Central memory CD4-positive, alpha-beta T cell (primary cell): ENCODE measurements around the gene CELA2A.
A peak's percentile ranks its signal among the peaks of the same experiment; 100 is the strongest.

Experiments
- DNase-seq: peaks from one replicate; pipeline ENCODE4 v3.0.0; 2022
- total RNA-seq, 3 experiments: gene quantifications; one replicate each; lab custom pipeline; 2026; lab: John Stamatoyannopoulos, UW

Gene CELA2A
- total RNA-seq = 0 reads per million in 3 experiments

DNA sequence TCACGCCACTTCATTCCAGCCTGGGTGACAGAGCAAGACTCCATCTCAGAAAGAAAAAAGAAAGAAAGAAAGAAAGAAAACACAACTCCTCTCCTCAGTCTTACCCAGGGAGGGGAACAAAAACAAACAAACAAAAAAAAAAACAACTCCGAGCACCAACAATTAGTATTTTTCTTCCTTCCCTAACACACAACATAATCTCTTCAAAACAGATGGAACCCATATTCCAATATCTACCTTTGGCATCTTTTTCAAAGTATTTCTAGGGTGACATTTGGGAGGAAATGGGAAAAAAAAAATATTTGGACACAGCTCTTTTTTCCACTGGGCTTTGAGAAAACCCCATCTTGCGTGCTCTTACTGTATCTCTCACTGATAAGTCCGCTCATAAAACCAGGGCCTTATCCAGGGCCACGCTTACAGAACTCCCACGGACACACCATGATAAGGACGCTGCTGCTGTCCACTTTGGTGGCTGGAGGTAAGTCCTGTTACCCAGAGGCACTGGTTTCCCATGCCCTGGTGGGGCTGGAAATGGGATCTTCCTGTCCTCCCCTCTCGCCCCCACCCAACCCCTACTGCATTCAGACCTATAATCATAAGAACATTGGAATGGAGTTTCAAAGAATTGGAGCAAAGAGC, at the start of gene CELA2A:
CELA2A (plus strand) TSS at position 420 of the 642 bp plus-strand sequence; CDS start at position 442, 22 bp downstream.
- no peak for DNase-seq

DNA sequence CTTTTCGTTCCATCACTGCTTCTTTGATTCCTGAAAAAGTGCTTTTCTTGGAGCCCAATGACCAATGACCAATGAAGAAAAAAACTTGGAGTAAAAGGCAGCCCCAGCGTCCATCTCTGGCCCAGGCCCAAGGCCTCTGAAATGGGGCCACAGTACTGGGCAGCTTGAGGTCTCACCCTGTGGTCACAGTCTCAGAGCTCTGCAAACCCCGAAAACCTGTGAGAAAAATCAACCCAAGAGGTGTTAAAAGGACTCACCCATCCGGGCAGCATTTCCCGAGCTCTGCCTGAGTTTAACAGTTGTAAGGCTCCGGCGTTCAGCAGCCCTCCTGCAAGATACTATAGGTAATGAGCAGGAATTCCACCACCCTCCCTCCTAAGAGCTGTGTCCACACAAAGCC, 49.0 kb upstream of the CELA2A start:
- DNase-seq = no peak

DNA sequence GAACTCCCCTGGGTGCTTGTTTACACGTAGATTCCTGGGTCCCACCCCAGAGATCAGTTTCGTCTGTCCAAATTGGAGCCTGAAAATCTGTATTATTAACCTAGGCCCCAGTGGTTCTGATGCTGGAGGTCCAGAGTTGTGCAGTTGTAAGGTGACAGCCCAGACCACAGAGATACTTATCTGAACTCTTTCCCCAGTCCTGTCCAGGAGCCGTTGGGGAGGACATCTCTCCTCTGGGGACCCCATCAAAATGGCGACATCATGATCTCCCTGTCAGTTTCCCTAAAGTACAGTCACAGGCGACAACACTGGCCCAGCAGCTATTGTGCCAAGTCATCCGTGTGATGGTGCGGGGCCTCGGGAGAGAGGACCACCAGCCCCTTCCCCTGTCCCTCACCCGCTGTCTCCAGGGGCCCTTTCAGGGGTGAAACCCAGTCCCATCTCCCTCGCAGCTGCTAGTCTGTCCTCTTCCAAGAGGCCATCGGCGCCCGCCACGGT, 47.6 kb upstream of the CELA2A start:
- no peak for DNase-seq

- peak; percentile 84 for DNase-seq
These were observed 46.9 kb upstream of the CELA2A start, which contains the start of gene EFHD2 for GRCh38 chr1:15409388-15410222. TSS of gene EFHD2 (plus strand) at chr1:15409888. CDS start at chr1:15409972, 84 bp downstream.

DNA sequence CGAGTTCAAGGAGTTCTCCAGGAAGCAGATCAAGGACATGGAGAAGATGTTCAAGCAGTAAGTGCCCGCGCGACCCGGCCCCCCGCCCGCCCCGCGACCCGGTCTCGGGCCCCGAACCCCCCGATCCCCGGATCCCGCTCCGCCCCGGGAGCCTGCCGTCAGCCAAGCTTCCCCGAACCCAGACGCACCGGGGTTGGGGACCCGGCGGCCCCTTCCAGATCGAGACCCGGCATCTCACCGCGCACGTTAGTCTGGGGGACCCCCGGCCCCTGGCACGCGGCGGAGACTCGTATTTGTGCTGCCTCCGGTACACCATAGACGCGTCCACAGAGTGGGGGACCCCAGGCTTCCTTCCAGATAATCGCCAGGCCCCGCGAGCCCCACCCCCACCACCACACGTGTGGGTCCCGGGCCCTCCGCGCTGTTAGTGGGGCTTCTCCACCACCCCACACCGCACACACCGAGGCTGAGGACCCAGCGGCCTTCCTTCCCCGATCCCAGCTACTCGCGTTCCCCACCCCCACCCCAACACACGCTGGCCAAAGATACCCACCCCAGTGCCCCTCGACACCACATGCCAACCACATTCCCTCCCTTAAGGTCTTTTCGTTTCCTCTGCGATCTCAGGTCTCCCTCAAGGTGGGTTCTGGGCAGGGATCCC, 46.2 kb upstream of the CELA2A start:
- no peak for DNase-seq

GRCh38 chr1:15410884-15411245, 45.7 kb upstream of the CELA2A start:
- DNase-seq = no peak

DNA sequence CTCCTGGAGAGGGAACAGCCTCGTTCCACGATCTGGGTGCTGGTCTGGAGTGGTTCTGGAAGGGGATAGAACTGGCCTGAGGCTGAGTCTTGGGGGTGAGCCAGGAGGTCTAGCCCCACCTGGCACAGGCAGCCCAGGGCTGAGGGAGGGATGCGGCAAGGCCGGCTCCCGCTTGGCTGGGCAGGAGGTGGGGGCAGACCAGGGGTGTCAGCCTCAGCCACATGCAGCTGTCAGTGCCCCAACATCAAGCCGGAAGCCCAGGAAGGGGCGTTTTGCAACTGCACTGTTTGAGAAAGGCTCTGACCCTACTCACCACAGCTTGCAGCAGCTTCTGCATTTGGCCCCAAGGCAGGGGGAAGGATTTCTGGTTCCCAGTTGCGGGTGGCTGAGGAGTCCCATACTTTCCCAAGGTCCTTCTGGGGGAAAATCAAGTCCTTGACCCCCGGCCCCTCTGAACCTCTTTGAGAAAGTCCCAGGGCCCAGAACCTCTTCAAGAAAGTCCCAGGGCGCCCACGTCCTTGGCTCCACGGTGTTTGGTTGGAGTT, 44.9 kb upstream of the CELA2A start:
- peak; percentile 37 for DNase-seq

DNA sequence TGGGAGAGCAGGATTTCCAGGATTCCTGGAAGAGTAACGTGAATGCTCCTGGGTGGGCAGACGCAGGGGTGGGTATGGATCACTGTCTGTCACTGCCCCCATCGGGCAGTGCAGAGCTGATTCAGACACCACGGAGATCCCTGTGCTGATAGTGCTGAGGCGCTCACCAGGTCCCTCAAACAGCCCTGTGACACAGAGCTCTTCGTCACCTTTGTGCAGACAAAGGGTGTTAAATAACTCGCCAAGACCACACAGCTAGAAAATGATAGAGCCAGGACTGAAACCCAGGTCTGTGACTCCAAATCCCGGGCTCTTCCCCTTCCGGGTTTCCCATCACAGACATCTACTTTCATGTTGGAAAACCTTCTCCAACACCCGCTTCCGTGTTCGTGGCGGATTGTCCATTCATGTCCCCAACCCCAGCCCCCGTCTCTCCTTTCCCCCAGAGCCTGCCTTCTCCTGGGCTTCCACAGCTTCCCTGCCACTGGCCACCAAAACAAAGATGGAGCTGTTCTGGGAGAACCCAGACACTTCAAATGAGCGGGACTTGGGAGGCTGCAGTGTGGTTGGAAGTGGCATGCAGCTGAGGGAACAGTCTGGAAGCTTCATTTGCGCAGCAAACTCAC, 44.2 kb upstream of the CELA2A start:
- DNase-seq = no peak

DNA sequence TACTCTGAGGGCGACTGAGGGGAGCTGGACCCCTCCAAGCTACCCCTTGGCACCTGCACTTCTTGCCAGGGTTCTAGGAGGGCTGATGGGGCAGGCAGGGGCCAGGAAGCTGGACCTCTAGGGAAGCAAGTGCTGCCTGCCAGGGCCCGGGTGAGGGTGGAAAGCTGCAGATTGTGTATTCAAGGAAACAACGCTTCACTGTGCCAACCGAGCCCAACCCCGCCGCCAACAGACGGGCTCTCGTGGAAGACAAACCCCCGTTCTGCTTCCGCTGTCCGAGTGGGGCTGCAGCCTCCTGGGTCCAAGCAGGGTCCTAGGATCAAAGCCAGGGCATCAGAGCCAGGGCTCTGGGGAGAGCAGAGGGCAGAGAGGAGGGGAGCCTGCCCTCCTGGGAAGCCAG, 43.7 kb upstream of the CELA2A start:
- no peak for DNase-seq

DNA sequence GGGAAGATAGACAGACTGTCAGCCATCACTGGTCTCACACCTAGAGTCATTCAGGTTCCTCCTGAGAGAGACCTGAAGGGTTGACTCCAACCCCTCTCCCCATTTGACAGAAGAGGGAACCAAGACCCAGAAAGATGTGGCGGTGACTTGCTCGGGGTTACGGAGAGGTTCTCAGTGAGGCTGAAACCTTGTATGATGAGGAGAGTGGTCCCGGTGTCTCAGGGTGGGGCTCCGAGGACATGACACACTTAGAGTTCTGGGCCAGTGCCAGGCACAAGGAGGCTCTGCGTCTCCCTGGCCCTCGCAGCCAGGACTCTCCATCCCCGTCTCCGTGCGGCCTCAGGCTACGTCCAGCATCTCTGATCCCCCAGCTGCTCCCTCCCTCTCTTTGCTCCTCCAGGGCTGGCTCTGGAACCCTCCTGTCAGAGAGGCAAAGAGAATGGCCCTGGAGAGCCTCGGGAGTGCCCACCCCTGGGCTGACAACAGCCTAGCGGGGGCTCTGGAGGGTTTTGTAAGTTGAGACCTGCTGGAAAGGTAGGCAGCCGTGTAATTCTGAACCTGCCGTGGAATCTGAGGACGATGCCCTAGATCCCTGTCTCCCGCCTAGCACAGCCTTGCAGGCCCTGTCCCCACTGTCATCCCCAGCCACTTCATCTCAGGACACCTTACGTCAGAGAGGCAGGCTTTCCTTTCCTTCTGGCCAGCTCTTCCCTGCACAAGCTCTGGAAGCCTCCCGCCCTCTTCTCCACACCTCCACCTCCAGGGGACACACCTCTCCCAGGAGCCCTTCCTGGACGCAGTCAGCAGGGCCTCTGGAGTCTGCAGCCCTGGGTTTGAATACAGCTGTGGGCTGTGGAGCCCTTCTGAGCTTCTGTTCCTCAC, 42.7 kb upstream of the CELA2A start:
- DNase-seq = no peak

DNA sequence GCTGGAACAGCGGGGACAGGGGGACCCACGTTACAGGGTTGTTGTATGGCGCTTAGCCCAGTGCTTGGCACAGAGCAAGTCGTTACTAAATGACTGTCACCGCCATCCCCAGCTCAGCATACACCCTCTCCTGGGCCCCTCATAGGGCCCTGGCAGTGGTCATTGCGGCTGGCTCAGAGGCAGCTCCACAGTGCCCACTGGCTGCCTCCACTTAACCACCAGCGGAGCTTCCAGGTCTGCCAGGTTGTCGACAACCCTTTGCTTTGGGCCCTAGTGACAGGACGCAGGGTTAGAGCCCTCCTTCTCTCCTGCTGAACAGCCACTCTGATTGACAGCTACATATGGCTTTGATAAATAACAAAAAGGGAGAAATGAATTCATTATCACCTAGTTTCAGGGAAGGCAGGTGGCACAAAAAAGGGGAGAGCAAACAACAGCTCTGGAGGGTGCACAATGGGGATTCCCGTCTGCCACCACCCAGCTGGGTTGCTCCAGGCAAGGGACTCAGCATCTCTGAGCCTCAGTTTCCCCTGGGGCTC, 42.0 kb upstream of the CELA2A start:
- no peak for DNase-seq

DNA sequence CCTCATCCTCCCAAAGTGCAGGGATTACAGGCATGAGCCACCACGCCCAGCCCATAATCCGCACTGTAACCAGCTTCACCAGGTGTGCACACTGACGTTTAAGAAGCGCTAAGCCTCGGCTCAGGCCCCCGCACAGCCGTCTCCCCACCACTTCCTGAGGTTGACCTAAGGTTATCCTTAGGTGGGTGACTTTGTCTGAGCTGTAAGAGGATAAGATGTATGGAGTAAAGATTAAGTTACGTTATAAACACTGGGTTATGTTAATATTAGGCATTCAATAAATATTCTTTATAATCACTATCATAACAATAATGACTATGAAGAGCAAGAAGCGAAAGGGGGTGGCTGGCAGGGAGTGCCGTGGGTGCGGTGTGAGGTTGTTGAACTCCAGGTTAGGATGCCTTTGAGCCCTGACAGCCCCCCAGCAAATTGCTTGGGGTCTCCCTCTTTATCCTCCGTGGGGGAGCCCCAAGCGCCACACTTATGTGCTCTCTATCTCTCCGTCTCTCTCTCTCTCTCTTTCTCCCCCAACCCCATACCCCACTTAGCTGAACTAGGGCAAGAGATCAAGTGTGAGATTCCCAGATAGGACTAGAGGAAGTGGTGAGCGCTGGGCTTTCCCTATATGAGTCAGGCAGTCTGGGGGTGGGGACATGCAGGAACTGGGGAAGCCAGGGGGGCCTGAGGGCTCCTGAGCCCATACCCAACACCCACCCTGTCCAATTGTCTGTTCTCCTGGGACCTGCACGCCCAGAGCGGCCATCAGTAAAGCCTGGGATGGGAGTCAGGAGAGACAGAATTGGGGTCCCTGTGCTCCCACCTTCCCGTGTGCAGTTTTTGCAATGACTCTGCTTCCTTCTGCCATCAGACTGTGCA, 39.2 kb upstream of the CELA2A start:
- peak; percentile 82 for DNase-seq

GRCh38 chr1:15418806-15419515, 37.6 kb upstream of the CELA2A start:
- DNase-seq = no peak

DNA sequence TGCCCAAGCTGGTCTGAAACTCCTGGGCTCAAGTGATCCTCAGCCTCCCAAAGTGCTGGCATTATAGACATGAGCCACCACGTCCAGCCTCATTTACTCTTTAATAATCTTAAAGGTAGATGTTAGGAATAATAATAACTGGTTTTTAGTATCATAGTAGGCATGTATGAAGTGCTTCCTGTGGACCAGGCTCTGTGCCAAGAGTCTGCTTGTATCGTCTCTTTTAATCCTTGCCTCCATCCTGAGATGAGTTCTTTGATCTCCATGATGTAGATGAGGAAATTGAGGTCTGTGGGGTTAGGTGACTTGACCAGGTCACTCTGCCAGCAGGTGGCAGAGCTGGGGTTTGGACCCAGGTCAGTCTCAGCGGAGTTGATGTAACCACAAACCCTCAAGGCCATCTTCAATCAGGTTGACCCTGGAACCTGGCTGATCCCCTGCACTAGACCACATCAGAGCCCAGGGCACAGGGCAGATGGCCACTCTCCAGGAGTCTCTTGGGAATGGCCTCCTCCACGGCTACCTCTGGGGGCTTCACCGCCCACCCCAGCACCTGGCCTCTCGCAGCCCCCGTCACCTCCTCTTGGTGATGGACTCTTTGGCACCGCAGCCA, 35.6 kb upstream of the CELA2A start:
- DNase-seq = no peak

- DNase-seq = no peak
These were observed 33.7 kb upstream of the CELA2A start for GRCh38 chr1:15422871-15423270.

- no peak for DNase-seq
These were observed 33.0 kb upstream of the CELA2A start for GRCh38 chr1:15423355-15424077.

- no peak for DNase-seq
These were observed 32.3 kb upstream of the CELA2A start for GRCh38 chr1:15424146-15424667.

DNA sequence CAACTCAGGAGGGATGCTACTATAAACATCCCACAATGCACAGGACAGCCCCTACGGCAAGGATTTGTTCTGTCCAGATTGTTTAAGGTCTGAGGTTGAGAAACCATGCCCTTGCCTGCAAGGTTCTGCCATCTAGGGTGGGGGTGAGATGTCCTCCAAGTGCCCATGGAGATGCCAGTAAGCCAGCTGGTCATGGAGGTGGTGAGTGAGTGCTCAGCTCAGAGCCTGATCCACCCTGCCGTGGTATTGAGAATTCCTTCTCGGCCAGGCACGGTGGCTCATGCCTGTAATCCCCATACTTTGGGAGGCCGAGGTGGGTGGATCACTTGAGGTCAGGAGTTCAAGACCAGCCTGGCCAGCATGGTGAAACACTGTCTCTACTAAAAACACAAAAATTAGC, 31.6 kb upstream of the CELA2A start:
- DNase-seq = no peak
